GM06990 (cell line): ENCODE measurements around the gene MAP4K1.

Experiments
- DNase-seq: peaks from one replicate; pipeline ENCODE4 v3.0.0-alpha.2; 2011; ENCODE audit not compliant: insufficient read length; ENCODE audit errors: extremely low read depth
- H3K27me3 ChIP-seq: replicated peaks from 2 replicates; pipeline ENCODE4 v1.6.0; 2011; ENCODE audit warnings: low read length; ENCODE audit not compliant: control insufficient read depth, insufficient read depth
- H3K36me3 ChIP-seq: 2 replicates; pipeline ENCODE4 v1.5.1; 2011; ENCODE audit warnings: low read length; ENCODE audit not compliant: control insufficient read depth, insufficient read depth
- H3K4me3 ChIP-seq: replicated peaks from 2 replicates; pipeline ENCODE4 v1.5.1; 2011; ENCODE audit warnings: low read depth, mild to moderate bottlenecking, control low read depth, low read length
- TF ChIP-seq, protein P1 (sequence below): IDR thresholded peaks from 2 replicates; pipeline ENCODE4 v1.5.1; 2011; ENCODE audit warnings: low read length, control low read depth, mild to moderate bottlenecking, inconsistent platforms; ENCODE audit not compliant: insufficient read depth, poor library complexity, severe bottlenecking

Gene MAP4K1

DNA sequence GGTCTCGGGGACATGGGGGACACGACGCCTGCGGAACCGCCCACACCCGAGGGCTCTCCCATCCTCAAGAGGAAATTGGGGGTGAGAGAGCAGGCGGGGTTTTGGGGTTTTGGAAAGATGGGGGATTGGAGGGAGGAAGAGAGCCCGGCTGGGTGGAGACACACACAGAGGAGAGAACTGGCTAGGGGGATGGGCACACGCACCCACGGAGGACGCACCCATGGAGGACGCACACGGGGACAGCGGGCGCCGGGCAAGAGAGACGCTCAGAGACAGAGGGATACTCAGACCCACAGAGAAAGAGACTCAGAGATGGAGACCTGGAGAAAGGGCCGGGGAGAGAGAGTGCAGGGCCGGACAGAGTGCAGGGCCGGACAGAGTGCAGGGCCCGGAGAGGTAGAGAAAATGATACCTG, 52.1 kb downstream of the MAP4K1 start:
- Histone ChIP-seq H3K36me3 (no peaks in the 10 kb centered on the region), H3K4me3 (no peak overlapping the region), H3K27me3 (no peaks in the 10 kb centered on the region; the same call in 1 of the 2 replicates)
- DNase-seq: no peak
- TF ChIP-seq, protein P1, sequence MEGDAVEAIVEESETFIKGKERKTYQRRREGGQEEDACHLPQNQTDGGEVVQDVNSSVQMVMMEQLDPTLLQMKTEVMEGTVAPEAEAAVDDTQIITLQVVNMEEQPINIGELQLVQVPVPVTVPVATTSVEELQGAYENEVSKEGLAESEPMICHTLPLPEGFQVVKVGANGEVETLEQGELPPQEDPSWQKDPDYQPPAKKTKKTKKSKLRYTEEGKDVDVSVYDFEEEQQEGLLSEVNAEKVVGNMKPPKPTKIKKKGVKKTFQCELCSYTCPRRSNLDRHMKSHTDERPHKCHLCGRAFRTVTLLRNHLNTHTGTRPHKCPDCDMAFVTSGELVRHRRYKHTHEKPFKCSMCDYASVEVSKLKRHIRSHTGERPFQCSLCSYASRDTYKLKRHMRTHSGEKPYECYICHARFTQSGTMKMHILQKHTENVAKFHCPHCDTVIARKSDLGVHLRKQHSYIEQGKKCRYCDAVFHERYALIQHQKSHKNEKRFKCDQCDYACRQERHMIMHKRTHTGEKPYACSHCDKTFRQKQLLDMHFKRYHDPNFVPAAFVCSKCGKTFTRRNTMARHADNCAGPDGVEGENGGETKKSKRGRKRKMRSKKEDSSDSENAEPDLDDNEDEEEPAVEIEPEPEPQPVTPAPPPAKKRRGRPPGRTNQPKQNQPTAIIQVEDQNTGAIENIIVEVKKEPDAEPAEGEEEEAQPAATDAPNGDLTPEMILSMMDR: no peak

DNA sequence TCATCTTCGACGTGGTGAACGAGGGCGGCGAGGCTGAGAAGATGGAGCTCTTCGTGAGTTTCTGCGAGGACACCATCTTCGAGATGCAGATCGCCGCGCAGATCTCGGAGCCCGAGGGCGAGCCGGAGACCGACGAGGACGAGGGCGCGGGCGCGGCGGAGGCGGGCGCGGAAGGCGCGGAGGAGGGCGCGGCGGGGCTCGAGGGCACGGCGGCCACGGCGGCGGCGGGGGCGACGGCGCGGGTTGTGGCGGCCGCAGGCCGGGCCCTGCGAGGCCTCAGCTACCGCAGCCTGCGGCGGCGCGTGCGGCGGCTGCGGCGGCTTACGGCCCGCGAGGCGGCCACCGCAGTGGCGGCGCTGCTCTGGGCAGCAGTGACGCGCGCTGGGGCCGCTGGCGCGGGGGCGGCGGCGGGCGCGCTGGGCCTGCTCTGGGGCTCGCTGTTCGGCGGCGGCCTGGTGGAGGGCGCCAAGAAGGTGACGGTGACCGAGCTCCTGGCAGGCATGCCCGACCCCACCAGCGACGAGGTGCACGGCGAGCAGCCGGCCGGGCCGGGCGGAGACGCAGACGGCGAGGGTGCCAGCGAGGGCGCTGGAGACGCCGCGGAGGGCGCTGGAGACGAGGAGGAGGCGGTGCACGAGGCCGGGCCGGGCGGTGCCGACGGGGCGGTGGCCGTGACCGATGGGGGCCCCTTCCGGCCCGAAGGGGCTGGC, 52.6 kb downstream of the MAP4K1 start:
- DNase-seq: peak; percentile 55
- H3K4me3 ChIP-seq: no peak overlapping the region; the same call in 1 of the 2 replicates
- no peaks in the 10 kb centered on the region for H3K36me3 ChIP-seq
- H3K27me3 ChIP-seq: no peaks in the 10 kb centered on the region; the same call in 1 of the 2 replicates
- TF ChIP-seq, protein P1: no peak

DNA sequence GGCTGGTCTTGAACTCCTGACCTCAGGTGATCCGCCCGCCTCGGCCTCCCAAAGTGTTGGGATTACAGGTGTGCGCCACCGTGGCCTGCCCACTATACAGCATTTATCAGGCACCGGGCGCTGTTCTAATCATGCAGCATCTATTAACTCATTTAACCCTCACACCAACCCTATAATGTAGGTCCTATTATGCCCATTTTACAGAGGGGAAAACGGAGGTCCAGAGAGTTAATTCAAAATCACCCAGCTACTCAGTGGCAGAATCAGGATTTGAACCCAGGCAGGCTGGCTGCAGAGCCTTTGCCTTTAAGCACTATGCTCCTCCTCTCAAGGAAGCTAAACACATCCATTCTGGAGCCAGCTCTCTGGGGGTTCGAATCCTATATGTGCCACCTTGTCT, 54.3 kb downstream of the MAP4K1 start:
- no peak for DNase-seq
- TF ChIP-seq, protein P1: no peak
- no peaks in the 10 kb centered on the region for H3K36me3 ChIP-seq
- no peak overlapping the region for H3K4me3 ChIP-seq
- no peaks in the 10 kb centered on the region; the same call in 1 of the 2 replicates for H3K27me3 ChIP-seq

DNA sequence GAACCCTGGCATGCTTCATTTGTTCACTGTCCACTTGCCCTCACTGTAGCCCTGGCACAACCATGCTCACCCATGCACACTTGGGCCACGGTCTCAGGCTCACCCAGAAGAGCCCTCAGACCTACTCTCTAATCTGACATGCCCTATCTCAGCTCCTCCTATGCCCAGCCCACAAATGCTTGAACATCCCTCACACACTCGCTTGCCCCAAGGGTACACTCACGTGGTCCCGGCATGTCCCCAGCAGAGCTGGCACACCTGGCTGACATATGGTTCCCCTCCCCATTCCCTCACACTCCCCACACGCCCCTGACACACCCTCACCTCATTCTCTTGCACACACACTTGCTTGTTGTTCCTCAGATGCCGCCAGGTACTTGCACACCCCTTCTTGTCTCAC, 55.7 kb downstream of the MAP4K1 start:
- Histone ChIP-seq H3K27me3 (no peaks in the 10 kb centered on the region; the same call in 1 of the 2 replicates), H3K36me3 (no peaks in the 10 kb centered on the region), H3K4me3 (no peak overlapping the region)
- TF ChIP-seq, protein P1: no peak
- DNase-seq: no peak

DNA sequence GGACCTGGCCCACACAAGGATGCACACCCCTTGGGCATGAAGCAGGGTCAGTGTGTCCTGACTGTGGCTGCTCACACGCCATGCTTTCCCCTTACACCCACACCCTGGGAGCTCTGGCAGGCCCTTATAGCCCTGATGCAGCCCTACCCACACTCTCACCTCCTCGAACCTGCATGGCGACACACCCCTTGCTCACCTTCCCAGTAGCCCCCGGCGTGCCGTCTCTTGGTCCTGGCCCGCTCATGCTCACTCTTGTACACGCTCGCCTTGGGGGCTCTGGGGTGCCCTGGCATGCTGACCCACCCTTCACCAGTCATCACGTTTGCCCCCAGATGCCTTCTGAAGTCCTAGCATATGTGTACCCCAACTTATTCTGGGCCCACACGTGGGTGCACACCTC, 56.1 kb downstream of the MAP4K1 start:
- no peak overlapping the region for H3K4me3 ChIP-seq
- no peaks in the 10 kb centered on the region for H3K36me3 ChIP-seq
- TF ChIP-seq, protein P1: no peak
- DNase-seq: no peak
- no peaks in the 10 kb centered on the region; the same call in 1 of the 2 replicates for H3K27me3 ChIP-seq
